Measurements from ENCODE around the gene ERC2. TPM values are rescaled to one million over a fixed set of nuclear protein-coding genes. Genes with fewer than 3 reads are reported as not detected.

ERC2 gene
- total RNA-seq, 1 experiment from 2014 or later: 0.90 TPM

DNA sequence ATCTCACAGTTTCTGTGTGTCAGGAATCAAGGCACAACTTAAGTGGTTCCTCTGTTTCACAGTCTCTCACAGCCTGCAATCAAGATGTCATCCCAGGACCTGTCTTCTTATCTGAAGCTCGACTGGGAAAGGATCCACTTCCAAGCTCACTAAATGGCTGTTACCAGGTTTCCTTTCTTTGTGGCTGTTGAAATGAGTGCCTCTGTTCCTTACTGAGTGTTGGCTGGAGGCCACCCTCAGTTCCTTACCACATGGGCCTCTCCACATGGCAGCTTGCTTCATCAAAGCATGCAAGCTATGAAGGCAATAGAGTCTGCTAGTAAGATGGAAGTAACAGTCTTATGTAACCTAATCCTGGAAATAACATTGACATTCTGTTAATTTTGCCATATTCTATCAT lies 174.0 kb downstream of the ERC2 start:
- Histone ChIP-seq H3K27me3 (replicated peaks; ENCODE audit: insufficient read depth, low read depth, low read length, poor library complexity) (no peaks in the 10 kb centered on the region), H3K27ac (ENCODE audit: low read depth, low read length, poor library complexity, severe bottlenecking) (no peak overlapping the region), H3K36me3 (ENCODE audit: insufficient read depth, low read length, poor library complexity, severe bottlenecking) (no peaks in the 10 kb centered on the region), H3K4me1 (ENCODE audit: insufficient read depth, low read length, poor library complexity, severe bottlenecking) (no peaks in the 10 kb centered on the region), H3K4me3 (ENCODE audit: low read depth, low read length, poor library complexity, severe bottlenecking) (no peak overlapping the region), H3K9me3 (ENCODE audit: low read depth, low read length, poor library complexity, severe bottlenecking) (no peaks in the 10 kb centered on the region)
- no peak for DNase-seq (ENCODE audit: low spot score)
- no TSS peak for BruUV-seq (replicated peaks)
- CTCF ChIA-PET: no interaction called here
- TF ChIP-seq CTCF (conservative IDR thresholded peaks at IDR 0.05; ENCODE audit: low read depth, low read length): no peak
- TF ChIP-seq EZH2 (IDR thresholded peaks at IDR 0.05; ENCODE audit: borderline replicate concordance, low read depth, low read length, poor library complexity, severe bottlenecking): no peak
- intact Hi-C loops (cut with micrococcal nuclease; ENCODE audit: unreplicated experiment): no loop called here
- POLR2A ChIA-PET (ENCODE audit: low non-redundant PET): no interaction called here

DNA sequence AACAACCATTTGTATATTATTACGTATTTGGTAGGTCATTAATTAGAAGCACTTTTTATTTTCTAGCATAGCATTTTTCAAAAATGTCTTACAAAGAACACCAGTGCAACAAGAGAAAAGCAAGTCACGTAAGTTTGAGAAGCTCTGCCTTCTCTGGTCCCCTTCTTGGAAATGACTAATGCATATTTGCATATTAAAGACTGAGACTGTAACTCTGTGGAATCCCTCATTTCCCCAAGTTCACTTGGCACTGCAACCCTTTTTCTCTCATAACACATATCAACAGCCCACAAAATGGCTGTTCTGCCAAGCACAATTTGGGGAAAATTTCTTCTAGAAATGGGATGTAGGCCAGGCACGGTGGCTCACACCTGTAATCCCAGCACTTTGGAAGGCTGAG lies 176.3 kb downstream of the ERC2 start:
- no peak for TF ChIP-seq CTCF (conservative IDR thresholded peaks at IDR 0.05; ENCODE audit: low read depth, low read length)
- TF ChIP-seq EZH2 (IDR thresholded peaks at IDR 0.05; ENCODE audit: borderline replicate concordance, low read depth, low read length, poor library complexity, severe bottlenecking): no peak
- no peaks in the 10 kb centered on the region for H3K36me3 ChIP-seq (ENCODE audit: insufficient read depth, low read length, poor library complexity, severe bottlenecking)
- H3K4me1 ChIP-seq (ENCODE audit: insufficient read depth, low read length, poor library complexity, severe bottlenecking): no peaks in the 10 kb centered on the region
- ChIA-PET CTCF (interaction anchor here (0.7 kb wide), 1 partner anchor 1500 kb away, joined by 5 read pairs; no protein-coding TSS in a partner anchor), POLR2A (ENCODE audit: low non-redundant PET) (interaction anchor here (0.7 kb wide), 1 partner anchor 1916 kb away, joined by 4 read pairs; no protein-coding TSS in a partner anchor)
- H3K27ac ChIP-seq (ENCODE audit: low read depth, low read length, poor library complexity, severe bottlenecking): no peak overlapping the region
- no TSS peak for BruUV-seq (replicated peaks)
- H3K4me3 ChIP-seq (ENCODE audit: low read depth, low read length, poor library complexity, severe bottlenecking): no peak overlapping the region
- DNase-seq (ENCODE audit: low spot score): no peak
- no peaks in the 10 kb centered on the region for H3K27me3 ChIP-seq (replicated peaks; ENCODE audit: insufficient read depth, low read depth, low read length, poor library complexity)
- H3K9me3 ChIP-seq (ENCODE audit: low read depth, low read length, poor library complexity, severe bottlenecking): no peaks in the 10 kb centered on the region
- intact Hi-C loops (cut with micrococcal nuclease; ENCODE audit: unreplicated experiment): no loop called here

DNA sequence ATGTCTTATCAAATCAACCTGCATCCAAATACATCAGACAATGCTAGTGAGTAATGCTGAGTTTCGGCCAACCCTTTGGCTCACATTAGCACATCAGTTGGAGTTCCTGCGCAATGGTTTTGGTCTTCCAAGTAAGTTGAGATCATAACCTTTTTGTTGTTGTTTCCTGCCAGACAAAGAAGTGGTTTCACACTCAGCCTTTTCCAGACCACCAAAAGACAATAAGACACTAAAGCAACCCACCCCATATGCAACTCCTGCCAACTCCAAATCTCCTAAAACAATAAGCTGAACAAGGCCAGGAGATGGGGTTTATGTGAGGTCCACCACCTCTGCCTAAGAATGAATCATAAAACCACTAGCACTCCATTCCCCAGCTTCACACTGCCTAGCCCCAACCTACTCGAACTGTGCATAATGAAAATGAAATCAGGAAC lies 177.0 kb downstream of the ERC2 start:
- H3K27ac ChIP-seq (ENCODE audit: low read depth, low read length, poor library complexity, severe bottlenecking): no peak overlapping the region
- no TSS peak for BruUV-seq (replicated peaks)
- no peaks in the 10 kb centered on the region for H3K36me3 ChIP-seq (ENCODE audit: insufficient read depth, low read length, poor library complexity, severe bottlenecking)
- no peaks in the 10 kb centered on the region for H3K4me1 ChIP-seq (ENCODE audit: insufficient read depth, low read length, poor library complexity, severe bottlenecking)
- no peak for DNase-seq (ENCODE audit: low spot score)
- intact Hi-C loops (cut with micrococcal nuclease; ENCODE audit: unreplicated experiment): no loop called here
- no peaks in the 10 kb centered on the region for H3K27me3 ChIP-seq (replicated peaks; ENCODE audit: insufficient read depth, low read depth, low read length, poor library complexity)
- TF ChIP-seq EZH2 (IDR thresholded peaks at IDR 0.05; ENCODE audit: borderline replicate concordance, low read depth, low read length, poor library complexity, severe bottlenecking) (no peak), CTCF (conservative IDR thresholded peaks at IDR 0.05; ENCODE audit: low read depth, low read length) (no peak)
- no peaks in the 10 kb centered on the region for H3K9me3 ChIP-seq (ENCODE audit: low read depth, low read length, poor library complexity, severe bottlenecking)
- ChIA-PET CTCF (no interaction called here), POLR2A (ENCODE audit: low non-redundant PET) (interaction anchor here (0.7 kb wide), 1 partner anchor 1915 kb away, joined by 4 read pairs; no protein-coding TSS in a partner anchor)
- no peak overlapping the region for H3K4me3 ChIP-seq (ENCODE audit: low read depth, low read length, poor library complexity, severe bottlenecking)

Data from A673 (cell line).